H1 (cell line): ENCODE results near the gene ARHGEF7. TPM values are rescaled to one million over a fixed set of nuclear protein-coding genes. Genes with fewer than 3 reads are reported as not detected.

Experiments
- CTCF ChIA-PET: fragments of 300-600 bp; sonication (Branson Sonifier 250); formaldehyde crosslinking; loops from one replicate; lab custom pipeline; 2021; ENCODE audit not compliant: partially characterized antibody; lab: Charles Lee
- POLR2A ChIA-PET: fragments of 300-600 bp; sonication (Branson Sonifier 250); formaldehyde crosslinking; loops from one replicate; lab custom pipeline; 2021; ENCODE audit warnings: inconsistent platforms; ENCODE audit not compliant: partially characterized antibody; lab: Charles Lee
- DNase-seq, 2 experiments: peaks; one replicate each; pipeline versions ENCODE4 v3.0.0 to v3.0.0-alpha.2; 2010 to 2022; ENCODE audit warnings: low spot score in 2 of 2, low read depth in 1 of 2, mixed read lengths in 1 of 2
- FAIRE-seq: peaks from 2 replicates; lab custom pipeline; 2011; peaks lifted over from hg19 to GRCh38; lab: Jason Lieb, UNC
- H2AFZ ChIP-seq: 2 replicates; pipeline ENCODE4 v1.8.1; 2012; ENCODE audit warnings: low read length, inconsistent platforms
- H2AK5ac ChIP-seq: 2 replicates; pipeline ENCODE4 v1.6.1; 2013; ENCODE audit warnings: low read depth, low read length
- H2BK120ac ChIP-seq: replicated peaks from 2 replicates; pipeline ENCODE3; 2013; ENCODE audit warnings: low read depth, low read length, inconsistent platforms
- H2BK12ac ChIP-seq: 2 replicates; pipeline ENCODE4 v1.6.1; 2013; ENCODE audit warnings: low read depth, low read length
- H2BK15ac ChIP-seq: 2 replicates; pipeline ENCODE4 v1.6.1; 2013; ENCODE audit warnings: low read length
- H2BK20ac ChIP-seq: 2 replicates; pipeline ENCODE4 v1.6.1; 2013; ENCODE audit warnings: low read length
- H2BK5ac ChIP-seq: 2 replicates; pipeline ENCODE4 v1.6.1; 2013; ENCODE audit warnings: low read depth, low read length
- H3K14ac ChIP-seq: 2 replicates; pipeline ENCODE4 v1.6.1; 2013; ENCODE audit warnings: inconsistent platforms; ENCODE audit not compliant: insufficient read length
- H3K18ac ChIP-seq: 2 replicates; pipeline ENCODE4 v1.6.1; 2013; ENCODE audit warnings: low read length; ENCODE audit errors: extremely low read depth
- H3K23ac ChIP-seq: 2 replicates; pipeline ENCODE4 v1.6.1; 2013; ENCODE audit warnings: inconsistent platforms; ENCODE audit not compliant: insufficient read length
- H3K23me2 ChIP-seq: 2 replicates; pipeline ENCODE4 v1.6.1; 2013; ENCODE audit warnings: low read depth, low read length
- H3K27ac ChIP-seq: 2 replicates; pipeline ENCODE4 v1.6.1; 2011; ENCODE audit warnings: low read depth, low read length, inconsistent platforms
- H3K27me3 ChIP-seq, 4 experiments: replicated peaks in 1 of 4; 1 replicate in 1 of 4; 2 replicates in 3 of 4; pipeline versions ENCODE4 v1.6.1 to v1.8.1; 2011 to 2013; ENCODE audit warnings: low read length in 3 of 4, mild to moderate bottlenecking in 3 of 4, inconsistent platforms in 2 of 4, mixed read lengths in 2 of 4, moderate library complexity in 1 of 4; ENCODE audit not compliant: control insufficient read depth in 3 of 4, insufficient read depth in 3 of 4; ENCODE audit errors: extremely low read depth in 1 of 4
- H3K36me3 ChIP-seq, 4 experiments: 2 replicates each; pipeline versions ENCODE4 v1.6.1 to v1.8.1; 2011 to 2013; ENCODE audit warnings: mild to moderate bottlenecking in 4 of 4, low read length in 3 of 4, moderate library complexity in 2 of 4, control low read depth in 1 of 4, inconsistent platforms in 1 of 4; ENCODE audit not compliant: insufficient read depth in 4 of 4, control insufficient read depth in 2 of 4
- H3K4ac ChIP-seq: replicated peaks from 2 replicates; pipeline ENCODE3; 2013; ENCODE audit warnings: low read length, low read depth, mixed read lengths, inconsistent platforms; ENCODE audit not compliant: insufficient read length
- H3K4me1 ChIP-seq, 4 experiments: replicated peaks in 1 of 4; 1 replicate in 1 of 4; 2 replicates in 3 of 4; pipeline versions ENCODE4 v1.6.1 to v1.8.1; 2011 to 2013; ENCODE audit warnings: low read length in 3 of 4, inconsistent platforms in 2 of 4, mixed read lengths in 1 of 4; ENCODE audit not compliant: insufficient read depth in 4 of 4, control insufficient read depth in 3 of 4
- H3K4me2 ChIP-seq, 2 experiments: 2 replicates each; pipeline versions ENCODE4 v1.6.1 to v1.8.1; 2011 to 2013; ENCODE audit warnings: low read depth in 2 of 2, low read length in 2 of 2, control low read depth in 1 of 2, inconsistent platforms in 1 of 2, mild to moderate bottlenecking in 1 of 2; ENCODE audit not compliant: insufficient read depth in 1 of 2
- H3K4me3 ChIP-seq, 4 experiments: fragments of 200-600, 300-600 bp in 1 of 4; sonication (generic), shearing (Covaris generic), sonication (Bioruptor Twin) in 1 of 4; 2 replicates each; pipeline versions ENCODE4 v1.5.1 to v1.8.1; 2011 to 2016; ENCODE audit warnings: low read length in 4 of 4, low read depth in 3 of 4, control low read depth in 2 of 4, inconsistent platforms in 2 of 4, mild to moderate bottlenecking in 2 of 4, mixed read lengths in 1 of 4, moderate library complexity in 1 of 4; ENCODE audit not compliant: insufficient read depth in 2 of 4; ENCODE audit errors: extremely low read depth in 1 of 4
- H3K56ac ChIP-seq: replicated peaks from 2 replicates; pipeline ENCODE3; 2013; ENCODE audit warnings: low read depth, mild to moderate bottlenecking, mixed read lengths, low read length, inconsistent platforms; ENCODE audit not compliant: insufficient read length
- H3K79me1 ChIP-seq: 2 replicates; pipeline ENCODE4 v1.6.1; 2013; ENCODE audit warnings: low read depth, low read length, control low read depth
- H3K79me2 ChIP-seq, 2 experiments: 2 replicates each; pipeline versions ENCODE4 v1.6.1 to v1.8.1; 2012 to 2013; ENCODE audit warnings: low read length in 2 of 2, mild to moderate bottlenecking in 2 of 2, inconsistent platforms in 1 of 2; ENCODE audit not compliant: insufficient read depth in 2 of 2, control insufficient read depth in 1 of 2
- H3K9ac ChIP-seq, 4 experiments: replicated peaks in 1 of 4; 1 replicate in 1 of 4; 2 replicates in 3 of 4; pipeline versions ENCODE4 v1.6.1 to v1.8.1; 2011 to 2013; ENCODE audit warnings: low read depth in 3 of 4, low read length in 3 of 4, control low read depth in 2 of 4, mild to moderate bottlenecking in 2 of 4, moderate library complexity in 2 of 4, inconsistent platforms in 1 of 4; ENCODE audit errors: extremely low read depth in 1 of 4
- H3K9me3 ChIP-seq, 2 experiments: 2 replicates each; pipeline versions ENCODE4 v1.6.1 to v1.8.1; 2012 to 2013; ENCODE audit warnings: mild to moderate bottlenecking in 2 of 2, moderate library complexity in 2 of 2, control low read depth in 1 of 2, inconsistent platforms in 1 of 2, low read depth in 1 of 2, low read length in 1 of 2, mixed read lengths in 1 of 2; ENCODE audit not compliant: insufficient read depth in 2 of 2
- H4K20me1 ChIP-seq, 2 experiments: replicated peaks in 1 of 2; 2 replicates each; pipeline versions ENCODE3 to v1.8.1; 2011 to 2013; ENCODE audit warnings: inconsistent platforms in 2 of 2, low read length in 2 of 2, mild to moderate bottlenecking in 1 of 2; ENCODE audit not compliant: insufficient read depth in 2 of 2, control insufficient read depth in 1 of 2
- H4K5ac ChIP-seq: 2 replicates; pipeline ENCODE4 v1.6.1; 2013; ENCODE audit warnings: low read length, low read depth, mixed read lengths, inconsistent platforms; ENCODE audit not compliant: insufficient read length
- H4K8ac ChIP-seq: 2 replicates; pipeline ENCODE4 v1.8.0; 2013; ENCODE audit warnings: mild to moderate bottlenecking, moderate library complexity, low read length, inconsistent platforms; ENCODE audit not compliant: insufficient read depth; ENCODE audit errors: extremely low read depth
- H4K91ac ChIP-seq: replicated peaks from 2 replicates; pipeline ENCODE3; 2013; ENCODE audit warnings: low read length, mixed read lengths, inconsistent platforms; ENCODE audit not compliant: insufficient read length
- HDAC6 ChIP-seq: IDR thresholded peaks from one replicate; pipeline ENCODE4 v1.7.1; 2012; ENCODE audit warnings: low read depth, mild to moderate bottlenecking, inconsistent platforms, low read length, moderate library complexity
- KDM1A ChIP-seq: fragments of 200-600, 300-600 bp; sonication (generic); IDR thresholded peaks from 2 replicates; pipeline ENCODE4 v1.7.1; 2016; ENCODE audit warnings: mild to moderate bottlenecking, low read length, borderline replicate concordance
- PHF8 ChIP-seq: fragments of 200-600 bp; sonication (generic); conservative IDR thresholded peaks from 2 replicates; pipeline ENCODE4 v1.7.1; 2012; ENCODE audit warnings: low read depth, mild to moderate bottlenecking, inconsistent platforms, low read length, moderate library complexity
- RAD21 ChIP-seq, 2 experiments: IDR thresholded peaks in 1 of 2; conservative IDR thresholded peaks in 1 of 2; 2 replicates each; pipeline ENCODE4 v1.6.1; 2011; ENCODE audit warnings: low read depth in 2 of 2, low read length in 2 of 2, improper control_type of control experiment in 1 of 2, inconsistent platforms in 1 of 2, mild to moderate bottlenecking in 1 of 2, moderate library complexity in 1 of 2
- SRF ChIP-seq: IDR thresholded peaks from 2 replicates; pipeline ENCODE4 v1.6.1; 2011; ENCODE audit warnings: mild to moderate bottlenecking, low read depth, low read length, moderate library complexity
- WGBS, 2 experiments: shearing (Covaris generic) in 1 of 2; methylation state at CpG; one replicate each; pipeline versions ENCODE4 v1.1.6 to v1.1.7; 2013 to 2015; ENCODE audit warnings: low lambda C conversion rate in 2 of 2, mixed read lengths in 2 of 2, inconsistent platforms in 1 of 2, low coverage in 1 of 2, missing lambda C conversion rate in 1 of 2; ENCODE audit not compliant: insufficient replicate concordance in 2 of 2, insufficient coverage in 1 of 2, insufficient read length in 1 of 2; ENCODE audit errors: extremely low coverage in 1 of 2, missing lambda C conversion rate in 1 of 2; 5-methylcytosine and 5-hydroxymethylcytosine counted together
- polyA plus RNA-seq, 7 experiments: library from polyadenylated mRNA; depleted of rRNA in 3 of 7; stranded (reverse) in 5 of 7; unstranded in 2 of 7; fragments of >200 nt in 5 of 7; fragments of 200-250 nt in 2 of 7; gene quantifications; 1 replicate in 5 of 7; 2 replicates in 1 of 7; 4 replicates in 1 of 7; pipeline versions ENCODE4 v1.2.1 to v1.2.3, GENCODE V29; 2011 to 2013; ENCODE audit warnings: missing spikeins in 2 of 7, mixed read lengths in 2 of 7
- total RNA-seq: library from RNA; stranded (reverse); fragmentation: NEBNext Ultra II Directional; extraction: Animal tissue kit (Norgen Biotek cat#: 25700); gene quantifications from 2 replicates; pipeline ENCODE4 v1.2.1, GENCODE V29; 2021
- TF ChIP-seq, protein P1 (sequence below): IDR thresholded peaks from 2 replicates; pipeline ENCODE4 v1.6.1; 2011; ENCODE audit warnings: low read depth, mild to moderate bottlenecking, low read length; ENCODE audit not compliant: insufficient read depth

The ARHGEF7 gene
- total and polyA plus RNA-seq, 2 of the 8 experiments (the other 6 are each of a cell fraction or from before 2014, with no cell fraction given), result 26.2 to 56.5 TPM

DNA sequence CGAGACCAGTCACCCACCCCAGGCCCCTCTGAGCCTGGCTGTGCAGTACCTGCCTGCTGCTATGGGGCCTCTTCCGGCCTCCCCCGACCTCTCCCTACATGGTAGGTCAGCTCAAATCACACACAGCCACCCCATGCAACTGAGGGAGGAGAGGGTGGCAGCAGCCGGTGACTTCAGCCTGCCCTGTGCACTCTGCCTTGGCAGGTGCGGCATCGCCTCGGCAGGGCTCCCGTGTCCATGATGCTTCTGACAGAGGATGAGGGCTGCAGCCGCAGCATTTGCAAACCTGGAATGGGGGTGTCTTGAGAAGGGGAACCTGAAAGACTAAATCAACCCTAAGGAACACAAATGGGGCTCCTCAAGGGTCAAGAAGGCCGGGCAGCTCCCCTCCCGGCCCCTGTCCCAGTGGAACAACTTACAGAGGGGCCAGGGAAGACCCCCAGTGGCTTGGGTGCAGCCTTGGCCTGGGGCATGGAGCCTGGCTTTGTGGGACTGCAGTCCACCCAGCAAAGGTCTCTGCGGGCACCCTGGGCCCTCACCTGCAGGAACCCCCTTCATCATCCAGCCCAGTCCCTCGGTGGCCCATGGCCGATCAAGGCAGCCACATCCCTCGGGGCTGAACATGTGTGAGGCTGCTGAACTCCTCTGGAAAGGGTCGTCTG lies 212.0 kb downstream of the ARHGEF7 start:
- Histone ChIP-seq H3K79me2 (no peaks in the 10 kb centered on the region), H3K4me3 (no peak overlapping the region), H4K8ac (no peak overlapping the region), H3K4me1 (no peaks in the 10 kb centered on the region; a peak in 2 of 7 replicates), H2BK20ac (no peak overlapping the region), H2AK5ac (no peak overlapping the region), H2BK12ac (no peak overlapping the region), H3K79me1 (no peaks in the 10 kb centered on the region), H4K5ac (no peak overlapping the region), H4K20me1 (no peaks in the 10 kb centered on the region), H3K23ac (no peak overlapping the region), H4K91ac (no peak overlapping the region), H3K4me2 (no peak overlapping the region), H3K14ac (no peak overlapping the region), H3K9me3 (no peaks in the 10 kb centered on the region), H3K9ac (no peak overlapping the region), H3K18ac (no peak overlapping the region), H3K56ac (no peak overlapping the region), H3K4ac (no peak overlapping the region), H3K36me3 (no peaks in the 10 kb centered on the region), H2BK15ac (no peak overlapping the region), H3K27me3 (no peaks in the 10 kb centered on the region), H3K23me2 (no peaks in the 10 kb centered on the region), H2AFZ (no peak overlapping the region), H2BK5ac (no peak overlapping the region), H3K27ac (no peak overlapping the region), H2BK120ac (no peak overlapping the region)
- ChIA-PET CTCF (interaction anchor here (1.1 kb wide), 1 partner anchor 12 kb away, joined by 3 read pairs; no protein-coding TSS in a partner anchor), POLR2A (no interaction called here)
- FAIRE-seq (no peak), DNase-seq (peak in 1 of 2 experiments; percentile 43)
- WGBS, 2 experiments, result 92% methylated on average over 13 of the region's 16 CpGs; no CpG with 5 or more reads in 1 of the 2 experiments
- TF ChIP-seq HDAC6 (no peak), RAD21 (IDR thresholded peaks at IDR 0.05 in 1 of 2, conservative IDR thresholded peaks at IDR 0.05 in 1 of 2; ENCODE audit: low read depth in 2 of 2, low read length in 2 of 2) (no peak), SRF (no peak), PHF8 (no peak), KDM1A (no peak)
- TF ChIP-seq, protein P1, sequence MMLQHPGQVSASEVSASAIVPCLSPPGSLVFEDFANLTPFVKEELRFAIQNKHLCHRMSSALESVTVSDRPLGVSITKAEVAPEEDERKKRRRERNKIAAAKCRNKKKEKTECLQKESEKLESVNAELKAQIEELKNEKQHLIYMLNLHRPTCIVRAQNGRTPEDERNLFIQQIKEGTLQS, result no peak
